Stimulated activated CD4-positive, alpha-beta T cell treated with anti-CD3 and anti-CD28 coated beads, Interleukin-4, amount 100 ng/mL, for 4 hours (primary cell): ENCODE results near the gene PDE3A.
"Not testable (repeated sequence)": the region's sequence is repeated elsewhere in the genome, so short reads cannot be mapped to it uniquely, and the experiment has no call there.

ENCODE experiments used
- DNase-seq, 2 experiments: peaks; one replicate each; pipeline ENCODE4 v3.0.0-alpha.2; 2020

PDE3A gene

GRCh38 chr12:20560935-20561334, 192.6 kb downstream of the PDE3A start:
- no peak for DNase-seq

DNA sequence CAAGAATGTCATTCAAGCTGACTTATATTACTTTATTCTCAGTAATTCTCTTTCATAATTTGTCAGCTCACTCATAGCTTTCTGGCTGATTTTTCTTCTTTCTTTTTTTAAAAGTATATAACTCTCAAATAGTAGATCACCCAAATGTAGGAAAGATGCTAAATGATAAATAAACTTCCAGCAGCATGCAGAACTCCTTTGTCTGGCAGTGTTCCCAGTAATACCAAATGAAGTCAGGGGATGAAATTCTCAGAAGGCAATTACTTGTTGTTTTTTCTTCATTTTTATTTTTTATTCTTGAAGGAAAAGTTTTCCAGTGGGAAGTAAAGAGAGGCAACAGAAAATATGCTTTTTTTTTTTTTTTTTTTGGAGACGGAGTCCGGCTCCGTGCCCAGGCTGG, 193.5 kb downstream of the PDE3A start:
- DNase-seq = no peak

DNA sequence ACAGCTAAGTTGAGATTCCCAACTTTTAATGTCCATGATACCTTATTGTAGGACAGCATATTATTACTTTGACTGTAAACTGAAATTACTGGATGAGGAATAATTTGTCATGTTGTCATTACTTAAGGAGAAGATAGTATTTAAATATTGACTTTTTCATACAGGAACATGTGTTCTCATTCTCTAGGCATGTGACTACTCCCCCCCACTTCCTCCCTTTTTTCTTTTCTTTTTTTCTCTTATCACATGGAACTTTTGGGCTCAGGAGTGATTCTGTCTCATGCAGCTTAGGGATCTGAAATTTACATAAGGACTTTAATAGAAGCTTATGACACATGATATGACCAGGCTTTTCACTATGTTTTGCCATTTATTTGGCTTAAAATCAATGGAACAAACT, 199.1 kb downstream of the PDE3A start:
- no peak for DNase-seq

DNA sequence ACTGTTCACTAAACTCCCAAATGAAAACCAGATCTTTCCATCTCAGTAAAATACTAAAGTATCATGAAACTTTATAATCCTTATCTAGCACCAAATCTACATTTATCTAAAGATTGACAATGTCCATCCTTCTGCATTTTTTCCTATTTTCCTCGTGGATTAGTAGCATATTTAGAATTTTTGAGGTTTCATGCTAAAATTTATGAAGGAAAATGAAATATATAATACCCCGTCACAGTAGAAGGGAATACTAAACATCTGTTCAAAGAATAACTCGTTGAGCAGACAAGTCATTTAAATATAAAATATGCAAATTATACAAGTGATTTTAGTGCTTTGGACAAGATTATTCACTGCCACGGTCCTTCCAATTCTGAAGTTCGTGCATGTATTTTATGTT, 204.1 kb downstream of the PDE3A start:
- DNase-seq = no peak

GRCh38 chr12:20576528-20576927, 208.2 kb downstream of the PDE3A start:
- no peak for DNase-seq

DNA sequence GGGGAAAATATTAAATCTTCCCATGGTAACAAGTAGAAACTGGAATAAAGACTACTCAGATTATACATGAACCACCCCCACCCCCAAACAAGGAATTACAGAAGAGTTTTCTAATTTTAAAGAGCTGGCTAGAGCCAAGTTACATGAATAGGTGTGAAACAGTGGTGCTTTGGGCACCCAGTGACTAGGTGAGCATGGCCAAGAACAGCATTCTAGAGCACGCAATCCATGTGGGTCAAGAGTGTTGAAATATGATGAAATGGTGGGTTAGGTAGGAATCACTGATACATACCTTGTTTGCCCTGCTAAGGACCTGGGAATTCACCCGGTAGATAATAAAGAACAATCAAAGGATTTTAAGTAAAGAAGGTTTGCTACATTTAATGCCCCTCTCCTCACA, 208.7 kb downstream of the PDE3A start:
- DNase-seq = no peak

- DNase-seq = no peak
Measured at GRCh38 chr12:20578142-20578541, 209.8 kb downstream of the PDE3A start.

DNA sequence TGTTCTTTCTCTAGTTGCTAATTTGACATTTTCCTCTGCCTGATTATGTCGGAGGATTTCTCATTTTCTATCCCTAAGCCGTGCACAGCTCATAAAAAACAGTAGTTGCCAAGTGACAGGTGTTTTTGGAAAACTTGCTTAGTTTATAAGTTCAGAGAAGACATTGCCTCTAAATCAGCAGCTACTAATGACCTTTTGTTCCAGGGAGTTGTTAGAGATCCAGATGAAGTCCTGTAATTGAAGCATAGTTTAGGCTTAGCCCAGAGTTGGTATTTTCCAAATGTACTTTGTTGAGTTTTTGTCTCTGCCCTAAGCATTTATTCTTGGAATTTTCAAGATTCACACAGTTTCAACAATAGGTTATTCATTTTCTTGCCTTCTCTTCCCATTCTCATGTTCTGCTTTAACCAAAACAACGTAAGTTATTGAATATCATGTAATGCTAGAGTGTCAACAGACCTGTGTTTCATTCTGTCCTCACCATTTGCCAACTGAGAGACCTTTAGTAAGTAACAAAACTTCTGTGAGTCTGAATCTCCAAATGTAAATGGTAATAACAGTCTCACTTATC, 216.8 kb downstream of the PDE3A start:
- no peak for DNase-seq

DNA sequence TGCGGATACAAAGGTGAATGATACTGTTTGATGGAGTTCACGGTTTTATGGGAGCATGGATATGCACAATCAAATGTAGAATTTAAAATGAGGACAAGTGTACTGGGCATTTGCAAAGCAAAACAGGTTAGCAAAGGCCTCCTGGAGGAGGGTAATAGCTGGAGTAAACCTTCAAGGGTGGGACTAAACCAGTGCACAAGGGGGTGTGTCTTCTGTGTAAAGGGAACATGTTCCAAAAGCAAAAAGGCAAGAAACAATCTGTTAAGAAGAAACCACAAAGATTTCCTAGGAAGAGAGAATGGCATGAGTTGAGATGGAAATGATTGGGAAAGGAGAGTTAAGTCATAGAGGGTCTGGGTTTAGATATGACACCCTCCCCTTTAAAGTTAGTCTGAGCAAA, 217.6 kb downstream of the PDE3A start:
- no peak for DNase-seq

DNA sequence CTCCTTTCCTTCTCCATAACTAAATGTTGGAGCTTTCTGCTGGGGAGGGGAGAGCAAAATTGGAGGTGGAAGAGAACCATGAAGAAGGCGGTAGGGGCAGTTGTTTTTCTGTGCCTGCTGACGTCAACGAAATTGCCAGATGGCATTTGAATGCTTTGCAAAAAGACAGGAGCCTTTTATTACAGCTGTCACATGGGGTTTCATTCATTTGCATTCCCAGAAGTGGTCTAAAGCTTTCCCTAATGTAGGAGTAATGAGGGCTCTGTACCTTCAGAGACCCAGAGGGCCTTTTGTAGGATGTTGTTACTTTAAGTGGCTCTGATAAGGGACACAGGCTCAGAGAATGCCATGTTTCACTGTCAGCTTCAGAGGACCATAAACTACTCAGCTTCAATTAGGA, 219.7 kb downstream of the PDE3A start:
- no peak for DNase-seq

GRCh38 chr12:20590570-20590969, 222.2 kb downstream of the PDE3A start:
- no peak for DNase-seq

GRCh38 chr12:20592556-20592955, 224.2 kb downstream of the PDE3A start:
- no peak for DNase-seq

DNA sequence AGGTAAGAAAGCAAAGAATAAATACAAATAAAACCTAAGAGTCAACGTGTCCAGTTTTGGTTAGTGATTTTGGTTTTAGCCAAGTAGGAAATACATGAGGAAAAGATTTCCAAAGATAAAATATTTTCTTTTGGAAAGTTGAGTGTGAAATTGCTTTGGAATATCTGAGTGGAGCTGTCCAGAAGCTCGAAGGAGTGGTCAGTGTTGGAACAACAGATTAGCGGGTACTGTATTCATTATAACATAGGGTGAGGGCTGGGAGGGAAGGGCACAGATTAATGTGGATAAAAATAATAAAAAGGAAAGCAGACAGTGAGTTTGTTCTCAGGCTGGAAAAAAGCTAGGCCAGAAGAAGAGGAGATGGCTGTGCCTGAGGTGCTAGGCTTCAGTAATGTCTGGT, 225.3 kb downstream of the PDE3A start:
- DNase-seq = no peak

GRCh38 chr12:20596061-20596460, 227.7 kb downstream of the PDE3A start:
- DNase-seq = no peak

DNA sequence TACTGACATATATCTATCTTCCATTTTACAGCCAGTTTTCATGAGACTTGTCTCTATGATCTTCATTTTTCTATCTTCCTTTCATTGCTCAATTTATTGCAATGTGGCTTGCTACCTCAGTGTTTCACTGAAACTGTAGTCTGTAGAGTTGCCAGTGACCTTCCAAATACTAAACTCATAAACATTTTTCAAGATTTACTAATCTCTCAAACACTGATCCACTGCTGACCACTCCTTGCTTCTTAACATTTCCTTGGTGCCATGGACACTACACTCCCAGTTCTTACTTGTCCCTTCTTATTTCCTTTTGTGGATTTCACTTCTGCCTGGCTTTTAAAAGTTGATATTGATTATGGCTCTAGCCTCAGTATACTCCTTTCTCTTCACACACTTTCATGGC, 231.4 kb downstream of the PDE3A start:
- DNase-seq = no peak

DNA sequence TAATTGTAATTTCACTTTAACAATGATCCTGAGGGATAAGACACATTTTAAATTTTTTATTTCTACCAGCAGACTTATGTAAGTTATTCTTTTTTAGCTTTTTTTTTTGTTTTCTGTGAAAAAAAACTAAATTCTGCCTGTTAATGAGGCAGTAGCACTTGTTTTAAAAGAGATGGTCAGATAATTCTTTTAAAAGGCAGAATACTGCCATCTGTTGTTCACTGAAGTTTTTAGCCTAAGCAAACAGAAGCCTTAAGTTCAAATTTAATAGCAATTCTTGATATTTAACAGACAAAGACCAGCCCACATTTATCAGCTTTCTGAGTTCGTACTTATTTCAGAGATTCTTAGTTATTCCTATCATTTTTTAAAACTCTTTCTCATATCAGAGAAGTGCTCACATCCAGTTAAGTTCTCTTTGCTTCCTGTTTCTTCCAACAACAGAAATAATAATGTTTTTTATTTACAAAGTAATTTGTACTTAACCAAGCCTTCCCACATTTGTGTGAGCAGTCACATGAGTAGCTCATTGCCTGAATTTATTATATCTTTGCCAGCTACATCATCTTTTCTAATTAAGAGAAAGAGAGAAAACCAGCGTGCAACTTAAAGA, 233.4 kb downstream of the PDE3A start:
- no peak for DNase-seq

DNA sequence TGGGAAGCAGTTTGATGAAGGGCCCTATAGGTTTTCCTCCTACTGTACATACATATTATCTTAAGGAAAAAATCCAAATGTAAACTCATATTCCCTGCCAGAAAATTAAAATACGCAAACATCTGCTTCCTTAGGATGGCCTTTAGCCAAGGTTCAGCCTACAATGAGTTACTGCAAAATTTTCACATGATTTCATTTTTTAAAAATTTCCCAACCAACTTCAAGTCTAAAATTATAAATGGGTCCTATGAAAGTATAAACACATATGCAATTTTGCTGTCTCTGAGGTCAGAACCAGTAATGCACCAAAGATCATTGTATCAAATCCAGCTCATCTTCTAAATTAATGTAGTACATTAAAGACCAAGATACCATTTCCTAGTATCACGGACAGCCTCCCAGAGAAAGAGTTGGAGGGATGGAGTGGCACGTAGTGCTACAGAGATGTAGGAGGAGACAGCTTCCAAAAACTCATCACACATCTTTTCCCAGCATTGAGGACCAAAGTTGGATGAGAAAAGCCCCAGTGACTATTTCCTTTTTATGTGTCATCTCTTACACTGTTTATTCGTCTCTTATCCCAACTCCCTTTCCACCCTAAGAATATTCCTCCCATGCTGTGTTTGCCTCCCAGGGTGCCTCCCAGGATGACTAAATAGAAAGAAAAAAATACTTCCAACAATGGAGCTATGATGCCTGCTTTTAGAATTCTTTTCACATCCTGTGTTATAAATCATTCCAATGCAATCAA, 234.5 kb downstream of the PDE3A start:
- DNase-seq = no peak

GRCh38 chr12:20604408-20605067, 236.2 kb downstream of the PDE3A start:
- DNase-seq = no peak

DNA sequence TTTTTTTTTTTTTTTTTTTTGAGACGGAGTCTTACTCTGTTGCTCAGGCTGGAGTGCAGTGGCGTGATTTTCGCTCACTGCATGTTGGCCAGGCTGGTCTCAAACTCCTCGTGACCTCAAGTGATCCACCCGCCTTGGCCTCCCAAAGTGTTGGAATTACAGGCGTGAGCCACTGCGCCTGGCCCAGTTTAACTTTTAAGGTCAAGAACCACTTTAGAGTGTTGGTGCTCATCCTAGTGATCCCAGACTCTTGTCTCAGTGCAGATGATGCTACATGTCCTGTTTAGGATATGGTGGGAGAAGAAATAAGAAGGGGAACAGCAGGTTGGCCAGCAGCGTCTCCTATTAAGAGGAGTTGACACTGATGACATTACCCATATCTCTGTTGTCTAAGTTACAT, 246.7 kb downstream of the PDE3A start:
- not testable (repeated sequence) for DNase-seq

DNA sequence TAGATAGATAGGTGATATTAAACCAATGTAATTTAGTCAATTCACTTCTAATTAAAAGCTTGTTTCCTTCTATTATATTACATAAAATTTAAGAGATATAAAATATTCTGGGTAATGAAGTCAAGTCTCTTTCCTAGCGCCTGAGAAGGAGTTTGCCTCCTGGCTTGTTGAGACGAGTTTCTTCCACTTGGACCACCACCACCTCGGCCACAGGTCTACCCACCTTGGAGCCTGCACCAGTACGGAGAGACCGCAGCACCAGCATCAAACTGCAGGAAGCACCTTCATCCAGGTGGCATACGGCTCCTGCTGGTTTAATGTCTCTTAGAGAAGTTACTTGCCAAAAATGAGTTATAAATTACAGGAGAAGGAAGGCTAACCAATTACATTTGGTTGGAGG, 247.8 kb downstream of the PDE3A start:
- no peak for DNase-seq

DNA sequence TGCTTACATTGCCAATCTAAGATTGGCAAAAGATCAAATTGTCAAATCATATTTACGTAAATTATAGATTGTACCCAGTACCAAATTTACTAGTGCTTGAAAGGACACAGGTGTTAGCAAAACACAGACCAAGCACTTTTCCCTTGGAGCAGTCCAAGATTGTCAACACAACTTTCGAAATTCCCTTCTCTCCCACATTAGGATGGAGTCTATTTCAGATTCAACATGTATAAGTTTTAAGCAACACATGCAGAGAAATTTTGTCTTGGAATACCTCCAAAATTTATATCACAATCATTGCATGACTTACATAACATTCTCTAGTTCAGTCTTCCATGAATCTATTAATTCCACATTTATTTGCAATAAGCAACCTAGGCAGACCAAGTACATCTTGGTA, 251.9 kb downstream of the PDE3A start:
- no peak for DNase-seq

DNA sequence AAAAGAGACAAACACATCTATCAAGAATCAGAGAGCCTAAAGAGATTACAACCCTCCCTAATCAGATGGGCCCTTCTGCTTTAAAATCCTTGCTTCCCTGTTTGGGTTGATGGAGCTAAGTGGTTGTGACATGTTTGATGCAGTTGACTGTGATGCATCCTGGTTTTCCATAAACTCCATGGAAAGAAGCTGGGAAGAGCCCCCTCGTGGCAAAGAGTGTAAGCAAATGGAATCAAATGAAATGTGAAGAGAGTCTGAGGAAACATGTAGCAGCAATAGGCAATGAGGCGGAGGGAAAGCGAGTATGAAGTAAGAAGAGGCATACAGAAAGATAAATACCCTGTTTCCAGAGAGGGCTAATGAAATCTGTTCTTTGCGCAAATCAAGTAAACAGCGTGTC, 256.4 kb downstream of the PDE3A start:
- DNase-seq = no peak

GRCh38 chr12:20625531-20625930, 257.2 kb downstream of the PDE3A start:
- no peak for DNase-seq

DNA sequence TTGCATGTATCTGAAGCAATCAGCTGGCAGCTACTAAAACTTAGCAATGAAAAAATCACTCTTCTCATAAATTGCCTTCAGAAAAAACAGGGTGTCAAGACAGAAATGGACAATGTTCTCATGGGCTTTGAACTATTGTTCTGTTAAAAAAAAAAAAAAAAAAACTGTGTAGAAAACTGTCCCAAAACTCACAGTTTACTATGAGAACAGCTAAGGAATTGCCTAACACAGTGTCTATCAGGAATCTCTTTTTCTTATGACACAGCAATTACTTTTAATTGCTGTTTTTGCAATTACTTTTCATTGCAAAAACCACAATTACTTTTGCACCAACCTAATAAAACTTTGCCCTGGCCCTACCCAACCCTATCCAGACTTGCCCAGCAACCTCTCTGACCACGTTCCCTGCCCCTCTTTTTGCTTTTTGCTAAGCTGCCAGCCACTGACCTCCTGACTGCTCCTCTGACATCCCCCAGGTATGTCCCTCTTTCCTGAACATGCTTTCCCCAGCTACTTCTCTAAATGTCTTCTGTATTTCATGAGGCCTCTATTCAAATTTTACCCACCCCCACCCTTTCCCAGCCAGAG, 258.8 kb downstream of the PDE3A start:
- DNase-seq = no peak
